Suprapubic skin (tissue), 4 donors: Measurements from ENCODE around the gene LCE3E. TPM values are rescaled to one million over a fixed set of nuclear protein-coding genes. Genes with fewer than 3 reads are reported as not detected.
"Not testable (repeated sequence)": the region's sequence is repeated elsewhere in the genome, so short reads cannot be mapped to it uniquely, and the experiment has no call there.

Experiments used
- DNase-seq, 2 donors: peaks; one replicate each; pipeline ENCODE4 v3.0.0-alpha.2; 2019; ENCODE audit warnings: low spot score in 2 of 2
- H3K27ac ChIP-seq: fragments of 200-600 bp; sonication (generic); one replicate; pipeline ENCODE4 v1.5.1; 2019
- H3K27me3 ChIP-seq: fragments of 200-600 bp; sonication (generic); one replicate; pipeline ENCODE4 v1.5.1; 2019
- H3K36me3 ChIP-seq: fragments of 200-600 bp; sonication (generic); one replicate; pipeline ENCODE4 v1.5.1; 2019
- H3K4me1 ChIP-seq: fragments of 200-600 bp; sonication (generic); one replicate; pipeline ENCODE4 v1.5.1; 2019
- H3K4me3 ChIP-seq: fragments of 200-600 bp; sonication (generic); one replicate; pipeline ENCODE4 v1.5.1; 2019; ENCODE audit warnings: mild to moderate bottlenecking
- H3K9me3 ChIP-seq: fragments of 200-600 bp; sonication (generic); one replicate; pipeline ENCODE4 v1.5.1; 2019
- CTCF ChIP-seq, 2 donors: fragments of 200-600 bp in 1 of 2; fragments of 450-650 bp in 1 of 2; sonication (generic) in 1 of 2; IDR thresholded peaks; one replicate each; pipeline ENCODE4 v1.5.1; 2016 to 2019; ENCODE audit warnings: antibody characterized with exemption in 2 of 2, mild to moderate bottlenecking in 1 of 2, moderate library complexity in 1 of 2
- EP300 ChIP-seq: sonication (generic); formaldehyde crosslinking; IDR thresholded peaks from one replicate; pipeline ENCODE4 v1.6.1; 2017; ENCODE audit warnings: antibody characterized with exemption
- POLR2A ChIP-seq, 2 donors: fragments of 450-650 bp; IDR thresholded peaks; one replicate each; pipeline ENCODE4 v1.6.1; 2017; ENCODE audit warnings: antibody characterized with exemption in 2 of 2, mild to moderate bottlenecking in 2 of 2, moderate library complexity in 2 of 2
- POLR2AphosphoS5 ChIP-seq, 3 donors: sonication (generic); formaldehyde crosslinking; IDR thresholded peaks; one replicate each; pipeline ENCODE4 v1.6.1; 2017; ENCODE audit warnings: antibody characterized with exemption in 3 of 3
- WGBS: methylation state at CpG from one replicate; pipeline ENCODE4 v1.1.5; 2018; 5-methylcytosine and 5-hydroxymethylcytosine counted together
- total RNA-seq, 4 donors: library from RNA; depleted of rRNA; stranded (reverse); fragments of >200 nt; gene quantifications; one replicate each; pipeline ENCODE4 v1.1.0, GENCODE V29; 2016

The LCE3E gene
- total RNA-seq, 4 donors from 2014 or later, result 4.8 to 19.0 (median 7.4) TPM; not detected in 1

GRCh38 chr1:152582647-152583046, 16.1 kb upstream of the LCE3E start:
- 58% methylated on average over 1 of the region's 1 CpG for WGBS
- no peaks in the 10 kb centered on the region for H3K9me3 ChIP-seq
- H3K27ac ChIP-seq, result no peak overlapping the region
- TF ChIP-seq POLR2AphosphoS5 (IDR thresholded peaks at IDR 0.05) (no peak), CTCF (IDR thresholded peaks at IDR 0.05) (no peak), EP300 (no peak), POLR2A (IDR thresholded peaks at IDR 0.05) (no peak)
- no peaks in the 10 kb centered on the region for H3K27me3 ChIP-seq
- no peaks in the 10 kb centered on the region for H3K36me3 ChIP-seq
- no peak for DNase-seq
- no peak overlapping the region for H3K4me3 ChIP-seq
- H3K4me1 ChIP-seq, result no peaks in the 10 kb centered on the region

GRCh38 chr1:152580433-152580832, 13.9 kb upstream of the LCE3E start, which contains the start of gene LCE3D:
LCE3D (minus strand) TSS chr1:152580516; CDS start chr1:152579936, 580 bp downstream.
- Histone ChIP-seq H3K27ac (no peak within 1 kb of the TSS), H3K4me1 (no peaks in the 10 kb centered on the region), H3K36me3 (no peaks in the 10 kb centered on the region), H3K9me3 (no peaks in the 10 kb centered on the region), H3K4me3 (no peak within 1 kb of the TSS), H3K27me3 (no peaks in the 10 kb centered on the region)
- 63% methylated on average over 3 of the region's 4 CpGs for WGBS
- no peak for DNase-seq
- TF ChIP-seq POLR2A (IDR thresholded peaks at IDR 0.05) (no peak), POLR2AphosphoS5 (IDR thresholded peaks at IDR 0.05) (no peak)

GRCh38 chr1:152579526-152579925, 12.9 kb upstream of the LCE3E start:
- not testable (repeated sequence) for DNase-seq, H3K27ac ChIP-seq, H3K4me1 ChIP-seq, H3K9me3 ChIP-seq, H3K27me3 ChIP-seq, H3K4me3 ChIP-seq, H3K36me3 ChIP-seq
- WGBS, result no CpG with 5 or more reads among the region's 9 CpGs

- Histone ChIP-seq H3K27ac (no peak overlapping the region), H3K36me3 (no peaks in the 10 kb centered on the region), H3K9me3 (no peaks in the 10 kb centered on the region), H3K4me3 (no peak overlapping the region), H3K27me3 (no peaks in the 10 kb centered on the region), H3K4me1 (no peaks in the 10 kb centered on the region)
- DNase-seq, result no peak
- WGBS, result 81% methylated on average over 2 of the region's 2 CpGs
- TF ChIP-seq CTCF (IDR thresholded peaks at IDR 0.05) (no peak), POLR2A (IDR thresholded peaks at IDR 0.05) (no peak), EP300 (no peak), POLR2AphosphoS5 (IDR thresholded peaks at IDR 0.05) (no peak)
Observed at GRCh38 chr1:152577168-152577567, 10.6 kb upstream of the LCE3E start.

GRCh38 chr1:152565535-152566215, 905 bp downstream of the LCE3E start:
- no peaks in the 10 kb centered on the region for H3K27me3 ChIP-seq
- no peaks in the 10 kb centered on the region for H3K36me3 ChIP-seq
- H3K9me3 ChIP-seq, result peaks cover 7% of the 10 kb centered on the region
- TF ChIP-seq EP300 (no peak), CTCF (IDR thresholded peaks at IDR 0.05) (no peak), POLR2A (IDR thresholded peaks at IDR 0.05) (no peak), POLR2AphosphoS5 (IDR thresholded peaks at IDR 0.05) (no peak)
- no peak overlapping the region for H3K4me3 ChIP-seq
- H3K4me1 ChIP-seq, result no peaks in the 10 kb centered on the region
- no peak overlapping the region for H3K27ac ChIP-seq
- 85% methylated on average over 13 of the region's 14 CpGs for WGBS
- no peak for DNase-seq

GRCh38 chr1:152565115-152565514, 1.5 kb downstream of the LCE3E start:
- no peak for TF ChIP-seq CTCF (IDR thresholded peaks at IDR 0.05)
- peaks cover 7% of the 10 kb centered on the region for H3K9me3 ChIP-seq
- no peak for DNase-seq
- H3K4me1 ChIP-seq, result no peaks in the 10 kb centered on the region
- H3K4me3 ChIP-seq, result no peak overlapping the region
- no peaks in the 10 kb centered on the region for H3K36me3 ChIP-seq
- 89% methylated on average over 2 of the region's 2 CpGs for WGBS
- no peaks in the 10 kb centered on the region for H3K27me3 ChIP-seq
- no peak overlapping the region for H3K27ac ChIP-seq

GRCh38 chr1:152548358-152548757, 18.2 kb downstream of the LCE3E start:
- not testable (repeated sequence) for DNase-seq, H3K27me3 ChIP-seq, H3K27ac ChIP-seq, H3K4me1 ChIP-seq, H3K36me3 ChIP-seq, H3K4me3 ChIP-seq, H3K9me3 ChIP-seq
- no CpG with 5 or more reads among the region's 1 CpG for WGBS
